MM.1S (cell line): ENCODE measurements around the gene NFATC4.

ENCODE experiments used
- DNase-seq: peaks from one replicate; pipeline ENCODE4 v3.0.0-alpha.2; 2015
- H2AFZ ChIP-seq: fragments of 300-600 bp; sonication (generic); 2 replicates; pipeline ENCODE4 v1.6.0; 2016; ENCODE audit warnings: antibody characterized with exemption, low read length
- H3F3A ChIP-seq: fragments of 300-600 bp; sonication (generic); 2 replicates; pipeline ENCODE4 v1.6.1; 2016; ENCODE audit warnings: mild to moderate bottlenecking, antibody characterized with exemption, low read length, moderate library complexity, mixed read lengths; ENCODE audit not compliant: insufficient read depth
- H3K27ac ChIP-seq: fragments of 300-600 bp; sonication (generic); 2 replicates; pipeline ENCODE4 v1.5.1; 2016; ENCODE audit warnings: mild to moderate bottlenecking, low read length
- H3K27me3 ChIP-seq: fragments of 300-600 bp; sonication (generic); replicated peaks from 2 replicates; pipeline ENCODE4 v1.6.0; 2016; ENCODE audit warnings: low read length; ENCODE audit not compliant: insufficient read depth
- H3K36me3 ChIP-seq: fragments of 300-600 bp; sonication (generic); replicated peaks from 2 replicates; pipeline ENCODE4 v1.6.1; 2016; ENCODE audit warnings: mild to moderate bottlenecking, low read length, mixed read lengths; ENCODE audit not compliant: insufficient read depth
- H3K4me1 ChIP-seq: fragments of 300-600 bp; sonication (generic); 2 replicates; pipeline ENCODE4 v1.6.1; 2016; ENCODE audit warnings: low read length, mixed read lengths
- H3K4me2 ChIP-seq: fragments of 300-600 bp; sonication (generic); 2 replicates; pipeline ENCODE4 v1.6.0; 2016; ENCODE audit warnings: low read depth, low read length
- H3K4me3 ChIP-seq: fragments of 300-600 bp; sonication (generic); 2 replicates; pipeline ENCODE4 v1.5.1; 2016; ENCODE audit warnings: low read length, mixed read lengths
- H3K79me2 ChIP-seq: fragments of 300-600 bp; sonication (generic); 2 replicates; pipeline ENCODE4 v1.6.1; 2016; ENCODE audit warnings: mixed run types, low read length, mixed read lengths
- H3K9ac ChIP-seq: fragments of 300-600 bp; sonication (generic); 2 replicates; pipeline ENCODE4 v1.6.1; 2016; ENCODE audit warnings: low read length, mixed read lengths
- H3K9me2 ChIP-seq: fragments of 300-600 bp; sonication (generic); replicated peaks from 2 replicates; pipeline ENCODE4 v1.6.1; 2016; ENCODE audit warnings: mild to moderate bottlenecking, low read length, mixed read lengths; ENCODE audit not compliant: insufficient read depth
- H3K9me3 ChIP-seq: fragments of 300-600 bp; sonication (generic); replicated peaks from 2 replicates; pipeline ENCODE4 v1.6.1; 2016; ENCODE audit warnings: mild to moderate bottlenecking, low read length, mixed read lengths; ENCODE audit not compliant: insufficient read depth
- H4K20me1 ChIP-seq: fragments of 300-600 bp; sonication (generic); 2 replicates; pipeline ENCODE4 v1.6.1; 2016; ENCODE audit warnings: mild to moderate bottlenecking, low read length, moderate library complexity, mixed read lengths; ENCODE audit not compliant: insufficient read depth
- EZH2 ChIP-seq: fragments of 300-600 bp; sonication (generic); optimal IDR thresholded peaks from 2 replicates; pipeline ENCODE3; 2017; ENCODE audit warnings: low read depth, mild to moderate bottlenecking, antibody characterized with exemption, low read length, mixed read lengths
- EZH2phosphoT487 ChIP-seq: fragments of 300-600 bp; sonication (generic); IDR thresholded peaks from 2 replicates; pipeline ENCODE4 v1.6.1; 2018; ENCODE audit warnings: antibody characterized with exemption, low read length
- TF ChIP-seq, protein P1 (sequence below): fragments of 300-600 bp; sonication (generic); IDR thresholded peaks from 2 replicates; pipeline ENCODE4 v1.5.1; 2016; ENCODE audit warnings: antibody characterized with exemption, low read length, mixed read lengths

NFATC4 gene

DNA sequence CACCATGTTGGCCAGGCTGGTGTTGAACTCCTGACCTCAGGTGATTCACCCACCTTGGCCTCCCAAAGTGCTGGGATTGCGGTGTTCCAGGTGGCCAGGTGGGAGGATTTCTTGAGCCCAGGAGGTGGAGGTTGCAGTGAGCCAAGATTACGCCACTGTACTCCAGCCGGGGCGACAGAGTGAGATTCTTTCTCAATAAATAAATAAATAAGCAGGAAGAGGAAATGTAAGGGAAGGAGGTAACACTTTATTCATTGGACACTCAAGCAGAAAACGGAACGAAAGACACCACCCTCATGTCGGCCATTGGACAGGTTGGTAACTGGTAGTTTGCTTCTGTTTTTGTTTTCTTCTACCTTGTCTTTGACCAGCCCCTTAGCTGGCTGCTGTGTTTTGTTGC lies 13.0 kb upstream of the NFATC4 start:
- Histone ChIP-seq H3K27me3 (no peaks in the 10 kb centered on the region), H3K9me2 (no peaks in the 10 kb centered on the region), H3K9me3 (no peaks in the 10 kb centered on the region), H3K4me3 (no peak overlapping the region), H3K79me2 (no peaks in the 10 kb centered on the region), H3F3A (no peaks in the 10 kb centered on the region), H3K9ac (no peak overlapping the region), H3K4me1 (no peaks in the 10 kb centered on the region), H2AFZ (no peak overlapping the region), H3K27ac (no peak overlapping the region), H3K4me2 (no peak overlapping the region), H3K36me3 (no peaks in the 10 kb centered on the region), H4K20me1 (no peaks in the 10 kb centered on the region)
- no peak for DNase-seq
- TF ChIP-seq EZH2 = no peak
- TF ChIP-seq, protein P1, sequence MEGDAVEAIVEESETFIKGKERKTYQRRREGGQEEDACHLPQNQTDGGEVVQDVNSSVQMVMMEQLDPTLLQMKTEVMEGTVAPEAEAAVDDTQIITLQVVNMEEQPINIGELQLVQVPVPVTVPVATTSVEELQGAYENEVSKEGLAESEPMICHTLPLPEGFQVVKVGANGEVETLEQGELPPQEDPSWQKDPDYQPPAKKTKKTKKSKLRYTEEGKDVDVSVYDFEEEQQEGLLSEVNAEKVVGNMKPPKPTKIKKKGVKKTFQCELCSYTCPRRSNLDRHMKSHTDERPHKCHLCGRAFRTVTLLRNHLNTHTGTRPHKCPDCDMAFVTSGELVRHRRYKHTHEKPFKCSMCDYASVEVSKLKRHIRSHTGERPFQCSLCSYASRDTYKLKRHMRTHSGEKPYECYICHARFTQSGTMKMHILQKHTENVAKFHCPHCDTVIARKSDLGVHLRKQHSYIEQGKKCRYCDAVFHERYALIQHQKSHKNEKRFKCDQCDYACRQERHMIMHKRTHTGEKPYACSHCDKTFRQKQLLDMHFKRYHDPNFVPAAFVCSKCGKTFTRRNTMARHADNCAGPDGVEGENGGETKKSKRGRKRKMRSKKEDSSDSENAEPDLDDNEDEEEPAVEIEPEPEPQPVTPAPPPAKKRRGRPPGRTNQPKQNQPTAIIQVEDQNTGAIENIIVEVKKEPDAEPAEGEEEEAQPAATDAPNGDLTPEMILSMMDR = no peak
- no peak for TF ChIP-seq EZH2phosphoT487

DNA sequence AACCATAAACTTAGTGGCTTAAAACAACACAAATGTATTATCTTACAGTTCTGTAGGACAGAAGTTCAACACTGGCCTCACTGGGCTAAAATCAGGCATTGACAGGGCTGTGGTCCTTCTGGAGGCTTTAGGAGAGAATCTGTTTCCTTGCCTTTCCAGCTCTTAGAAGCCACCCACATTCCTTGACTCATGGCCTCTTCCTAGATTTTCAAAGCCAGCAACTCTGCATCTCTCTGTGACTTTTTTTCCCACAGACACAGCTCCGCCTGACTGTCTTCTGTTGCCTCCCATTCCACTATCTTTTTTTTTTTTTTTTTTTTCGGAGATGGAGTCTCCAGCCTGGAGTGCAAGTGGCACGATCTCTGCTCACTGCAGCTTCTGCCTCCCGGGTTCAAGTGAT lies 11.8 kb upstream of the NFATC4 start:
- DNase-seq = no peak
- H3K27me3 ChIP-seq = no peaks in the 10 kb centered on the region
- no peaks in the 10 kb centered on the region for H4K20me1 ChIP-seq

DNA sequence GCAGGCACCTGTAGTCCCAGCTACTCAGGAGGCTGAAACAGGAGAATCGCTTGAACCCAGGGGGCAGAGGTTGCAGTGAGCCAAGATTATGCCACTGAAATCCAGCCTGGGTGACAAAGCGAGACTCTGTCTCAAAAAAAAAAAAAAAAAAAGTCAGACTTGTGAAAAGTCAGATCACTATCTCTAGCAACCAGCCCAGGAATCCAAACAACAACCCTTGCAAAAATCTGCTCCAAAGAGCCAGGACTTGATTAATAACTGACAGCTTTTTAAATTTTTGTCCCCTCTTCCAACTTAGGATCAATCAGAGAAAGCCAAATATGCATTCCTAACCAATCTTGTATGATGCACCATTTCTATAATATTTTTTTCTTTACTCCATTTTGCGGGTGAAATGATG lies 7.7 kb upstream of the NFATC4 start:
- H3K27ac ChIP-seq = no peak overlapping the region
- H3K4me1 ChIP-seq = no peaks in the 10 kb centered on the region
- no peak for DNase-seq
- H3K4me2 ChIP-seq = no peak overlapping the region
- H4K20me1 ChIP-seq = no peaks in the 10 kb centered on the region
- H2AFZ ChIP-seq = no peak overlapping the region
- no peak overlapping the region for H3K9ac ChIP-seq
- H3K9me3 ChIP-seq = no peaks in the 10 kb centered on the region
- H3K36me3 ChIP-seq = no peaks in the 10 kb centered on the region
- no peaks in the 10 kb centered on the region for H3K27me3 ChIP-seq
- H3F3A ChIP-seq = no peaks in the 10 kb centered on the region
- no peaks in the 10 kb centered on the region for H3K9me2 ChIP-seq
- no peaks in the 10 kb centered on the region for H3K79me2 ChIP-seq
- no peak overlapping the region for H3K4me3 ChIP-seq
- no peak for TF ChIP-seq EZH2phosphoT487
- TF ChIP-seq, protein P1 = no peak
- TF ChIP-seq EZH2 = no peak

More for the DNA sequence above, 11.8 kb upstream of the NFATC4 start:
- no peaks in the 10 kb centered on the region for H3K4me1 ChIP-seq
- no peak overlapping the region for H3K27ac ChIP-seq
- H2AFZ ChIP-seq = no peak overlapping the region
- no peaks in the 10 kb centered on the region for H3F3A ChIP-seq
- no peaks in the 10 kb centered on the region for H3K36me3 ChIP-seq
- H3K4me2 ChIP-seq = no peak overlapping the region
- no peak overlapping the region for H3K9ac ChIP-seq
- H3K4me3 ChIP-seq = no peak overlapping the region
- no peaks in the 10 kb centered on the region for H3K9me3 ChIP-seq
- TF ChIP-seq, protein P1 = no peak
- no peak for TF ChIP-seq EZH2phosphoT487
- no peak for TF ChIP-seq EZH2
- H3K79me2 ChIP-seq = no peaks in the 10 kb centered on the region
- H3K9me2 ChIP-seq = no peaks in the 10 kb centered on the region
